Right atrium auricular region (tissue), 2 donors: ENCODE data around the gene ERCC3. TPM values are rescaled to one million over a fixed set of nuclear protein-coding genes. Genes with fewer than 3 reads are reported as not detected.
"Not testable (repeated sequence)": the region's sequence is repeated elsewhere in the genome, so short reads cannot be mapped to it uniquely, and the experiment has no call there.

Source experiments
- DNase-seq: peaks from one replicate; pipeline ENCODE4 v3.0.0-alpha.2; 2019; ENCODE audit warnings: low spot score
- H3K27ac ChIP-seq, 2 donors: fragments of 200-600 bp; sonication (generic); 1 replicate in 1 of 2; 2 replicates in 1 of 2; pipeline ENCODE4 v1.5.1; 2016 to 2019
- H3K27me3 ChIP-seq, 2 donors: fragments of 200-600 bp; sonication (generic); one replicate each; pipeline versions ENCODE4 v1.5.1 to v1.6.0; 2017 to 2019
- H3K36me3 ChIP-seq: fragments of 200-600 bp; sonication (generic); one replicate; pipeline ENCODE4 v1.5.1; 2016
- H3K4me1 ChIP-seq, 2 donors: fragments of 200-600 bp; sonication (generic); one replicate each; pipeline versions ENCODE4 v1.5.1 to v1.6.0; 2017 to 2019
- H3K4me3 ChIP-seq, 2 donors: fragments of 200-600 bp; sonication (generic); 1 replicate in 1 of 2; 2 replicates in 1 of 2; pipeline ENCODE4 v1.5.1; 2017 to 2019; ENCODE audit warnings: mild to moderate bottlenecking in 1 of 2, moderate library complexity in 1 of 2
- H3K9me3 ChIP-seq, 2 donors: fragments of 200-600 bp; sonication (generic); one replicate each; pipeline ENCODE4 v1.5.1; 2019
- total RNA-seq, 2 donors: library from RNA; depleted of rRNA; stranded (reverse); fragments of >200 nt; gene quantifications; one replicate each; pipeline ENCODE4 v1.1.0, GENCODE V29; 2016
- TF ChIP-seq, protein P1 (sequence below), 2 donors: fragments of 200-600 bp; sonication (generic); IDR thresholded peaks; one replicate each; pipeline ENCODE4 v1.5.1; 2019; ENCODE audit warnings: antibody characterized with exemption in 2 of 2

The ERCC3 gene
- total RNA-seq, 2 donors from 2014 or later, result 13.9 to 15.8 TPM

DNA sequence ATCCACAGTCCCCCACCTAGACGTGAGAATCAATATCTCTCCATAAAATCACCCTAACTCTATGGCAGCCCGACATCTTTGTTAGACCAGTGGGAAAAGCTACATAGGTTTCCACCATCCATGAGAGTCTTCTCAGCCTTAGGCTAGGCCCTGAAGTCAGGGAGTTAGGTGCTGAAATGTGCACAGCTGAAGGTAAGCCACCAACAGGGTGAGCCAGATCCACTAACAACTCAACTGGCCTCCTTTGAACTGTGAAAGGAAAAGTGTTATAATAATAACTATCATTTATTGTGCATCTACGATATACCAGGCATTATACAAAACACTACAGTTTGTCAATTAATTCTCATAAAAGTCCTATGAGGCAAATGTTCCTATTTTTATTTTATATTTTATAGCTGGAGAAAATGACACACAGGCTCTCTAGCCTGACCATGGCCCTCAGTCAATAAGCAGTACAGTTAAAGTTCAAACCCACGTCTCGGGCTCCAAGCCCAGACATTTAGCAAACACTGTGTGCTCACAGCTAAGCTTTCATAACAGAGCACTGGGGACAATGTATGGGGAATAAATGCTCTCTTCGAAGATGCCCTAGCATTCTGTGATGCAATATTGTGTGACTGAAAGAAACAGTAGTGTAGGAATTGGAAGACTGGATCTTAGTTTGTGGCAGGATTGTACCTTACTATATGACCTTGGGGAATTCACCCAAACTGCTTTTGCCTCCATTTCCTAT, 62.6 kb downstream of the ERCC3 start:
- Histone ChIP-seq H3K27me3 (no peaks in the 10 kb centered on the region), H3K4me1 (no peaks in the 10 kb centered on the region), H3K4me3 (no peak overlapping the region), H3K36me3 (no peaks in the 10 kb centered on the region), H3K9me3 (peaks cover 0 to 12% of the 10 kb centered on the region in 2 donors), H3K27ac (no peak overlapping the region)
- TF ChIP-seq, protein P1, sequence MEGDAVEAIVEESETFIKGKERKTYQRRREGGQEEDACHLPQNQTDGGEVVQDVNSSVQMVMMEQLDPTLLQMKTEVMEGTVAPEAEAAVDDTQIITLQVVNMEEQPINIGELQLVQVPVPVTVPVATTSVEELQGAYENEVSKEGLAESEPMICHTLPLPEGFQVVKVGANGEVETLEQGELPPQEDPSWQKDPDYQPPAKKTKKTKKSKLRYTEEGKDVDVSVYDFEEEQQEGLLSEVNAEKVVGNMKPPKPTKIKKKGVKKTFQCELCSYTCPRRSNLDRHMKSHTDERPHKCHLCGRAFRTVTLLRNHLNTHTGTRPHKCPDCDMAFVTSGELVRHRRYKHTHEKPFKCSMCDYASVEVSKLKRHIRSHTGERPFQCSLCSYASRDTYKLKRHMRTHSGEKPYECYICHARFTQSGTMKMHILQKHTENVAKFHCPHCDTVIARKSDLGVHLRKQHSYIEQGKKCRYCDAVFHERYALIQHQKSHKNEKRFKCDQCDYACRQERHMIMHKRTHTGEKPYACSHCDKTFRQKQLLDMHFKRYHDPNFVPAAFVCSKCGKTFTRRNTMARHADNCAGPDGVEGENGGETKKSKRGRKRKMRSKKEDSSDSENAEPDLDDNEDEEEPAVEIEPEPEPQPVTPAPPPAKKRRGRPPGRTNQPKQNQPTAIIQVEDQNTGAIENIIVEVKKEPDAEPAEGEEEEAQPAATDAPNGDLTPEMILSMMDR (IDR thresholded peaks at IDR 0.05), result no peak
- DNase-seq, result no peak

DNA sequence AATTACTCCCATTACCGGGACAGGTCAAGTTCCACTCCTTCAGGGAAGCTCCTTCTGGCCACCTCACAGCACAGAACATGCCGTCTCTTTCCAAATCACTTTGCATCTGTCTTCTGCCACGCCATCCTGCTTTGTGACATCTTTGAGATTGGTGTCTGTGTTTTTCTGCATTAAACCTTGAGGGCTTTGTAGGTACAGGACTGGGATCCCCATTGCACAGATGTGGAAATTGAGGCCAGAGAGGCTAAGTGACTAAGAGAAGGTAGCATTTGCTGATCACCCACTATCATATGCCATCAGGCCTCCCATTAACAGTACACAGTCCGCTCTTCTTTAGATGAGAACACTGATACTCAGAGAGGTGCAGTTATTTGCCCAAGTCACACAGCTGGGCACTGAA, 64.4 kb downstream of the ERCC3 start:
- DNase-seq, result no peak
- no peak overlapping the region for H3K27ac ChIP-seq
- H3K4me3 ChIP-seq, result no peak overlapping the region
- no peaks in the 10 kb centered on the region for H3K4me1 ChIP-seq
- H3K27me3 ChIP-seq, result no peaks in the 10 kb centered on the region
- TF ChIP-seq, protein P1 (IDR thresholded peaks at IDR 0.05), result no peak
- peaks cover 0 to 12% of the 10 kb centered on the region in 2 donors for H3K9me3 ChIP-seq
- H3K36me3 ChIP-seq, result no peaks in the 10 kb centered on the region

DNA sequence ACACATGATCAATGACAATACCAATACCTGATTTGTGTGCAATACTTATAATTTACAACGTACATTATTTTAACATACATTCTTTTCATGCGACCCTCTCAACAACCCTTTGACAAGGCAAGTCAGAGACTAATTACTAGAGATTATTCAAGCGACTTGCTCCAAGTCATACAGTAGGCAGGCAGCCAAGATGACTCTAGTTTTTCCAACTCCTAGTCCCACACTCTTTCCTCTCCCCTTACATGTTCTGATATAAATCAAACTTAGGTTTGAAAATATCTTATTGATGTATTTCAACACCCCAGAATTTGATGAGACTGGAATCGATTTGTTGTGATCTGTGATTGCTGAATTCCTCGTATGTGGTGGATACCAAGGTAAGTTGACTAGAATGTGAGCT, 65.8 kb downstream of the ERCC3 start:
- Histone ChIP-seq H3K27me3 (no peaks in the 10 kb centered on the region), H3K27ac (no peak overlapping the region), H3K4me3 (no peak overlapping the region), H3K36me3 (no peaks in the 10 kb centered on the region), H3K9me3 (peaks cover 0 to 12% of the 10 kb centered on the region in 2 donors), H3K4me1 (no peaks in the 10 kb centered on the region)
- DNase-seq, result no peak
- TF ChIP-seq, protein P1 (IDR thresholded peaks at IDR 0.05), result no peak

- H3K36me3 ChIP-seq, result not testable (repeated sequence)
Measured at GRCh38 chr2:127227264-127227660, 66.7 kb downstream of the ERCC3 start.

GRCh38 chr2:127226520-127227263, 67.3 kb downstream of the ERCC3 start:
- no peak for DNase-seq

More at GRCh38 chr2:127227264-127227660, 66.7 kb downstream of the ERCC3 start:
- not testable (repeated sequence) for H3K4me3 ChIP-seq, H3K4me1 ChIP-seq, H3K27ac ChIP-seq, DNase-seq, H3K27me3 ChIP-seq
- peaks cover 0 to 12% of the 10 kb centered on the region in 2 donors for H3K9me3 ChIP-seq

DNA sequence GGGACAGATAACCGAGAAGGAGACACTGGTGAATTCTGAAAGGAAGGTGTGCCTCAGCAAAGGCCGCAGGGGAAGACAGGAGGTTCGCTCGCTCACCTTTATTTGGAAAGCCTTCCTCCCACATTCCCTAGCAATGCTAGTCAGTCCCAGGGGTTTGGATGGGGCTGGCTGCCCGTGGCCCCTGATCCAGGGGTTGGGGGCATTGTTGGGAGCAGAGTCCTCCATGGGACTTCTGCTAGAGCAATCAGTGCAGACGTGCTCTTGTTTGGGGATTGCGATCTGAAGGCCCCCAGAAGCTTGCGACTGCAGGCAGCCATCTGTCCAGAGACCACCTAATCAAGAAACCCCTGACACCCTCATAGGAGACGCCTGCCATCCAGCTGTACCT, 67.8 kb downstream of the ERCC3 start:
- DNase-seq, result no peak
- no peak overlapping the region for H3K4me3 ChIP-seq
- no peak overlapping the region for H3K27ac ChIP-seq
- H3K4me1 ChIP-seq, result no peaks in the 10 kb centered on the region
- no peaks in the 10 kb centered on the region for H3K36me3 ChIP-seq
- TF ChIP-seq, protein P1 (IDR thresholded peaks at IDR 0.05), result no peak
- H3K9me3 ChIP-seq, result peaks cover 0 to 12% of the 10 kb centered on the region in 2 donors
- H3K27me3 ChIP-seq, result no peaks in the 10 kb centered on the region

More at GRCh38 chr2:127226520-127227263, 67.3 kb downstream of the ERCC3 start:
- Histone ChIP-seq H3K27ac (no peak overlapping the region), H3K36me3 (no peaks in the 10 kb centered on the region), H3K9me3 (peaks cover 0 to 12% of the 10 kb centered on the region in 2 donors), H3K4me3 (no peak overlapping the region), H3K27me3 (no peaks in the 10 kb centered on the region), H3K4me1 (no peaks in the 10 kb centered on the region)
- TF ChIP-seq, protein P1 (IDR thresholded peaks at IDR 0.05), result no peak
